ENCODE results near the gene CHGA. TPM values are rescaled to one million over a fixed set of nuclear protein-coding genes. Genes with fewer than 3 reads are reported as not detected.

CHGA gene
- total and polyA plus RNA-seq, 2 donors from 2014 or later, result 0.38 to 6.6 TPM

DNA sequence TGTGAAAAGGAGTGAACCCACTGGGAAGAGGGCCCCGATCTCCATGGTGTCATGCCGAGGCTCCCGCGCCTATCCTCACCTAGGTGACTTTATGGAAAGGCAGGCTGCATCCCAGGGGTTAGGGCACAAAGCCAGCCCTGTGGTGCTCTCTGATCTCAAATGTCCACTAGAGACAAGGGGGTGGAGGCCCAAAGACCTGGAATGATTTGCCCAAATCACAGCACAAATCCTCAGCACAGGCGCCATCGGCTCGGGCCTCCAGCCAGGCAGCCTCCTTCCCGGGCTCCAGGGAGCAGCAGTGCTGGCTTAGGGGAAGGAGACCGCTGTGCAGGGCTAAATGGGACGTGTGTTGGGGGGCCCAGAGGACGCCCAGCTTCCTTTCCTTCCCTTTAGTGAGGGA, 17.6 kb downstream of the CHGA start:
- intact Hi-C loops (cut with DNase I), result no loop called here
- no peak overlapping the region for H3K9ac ChIP-seq (ENCODE audit: low read length in 3 of 3)
- H3K4me1 ChIP-seq (ENCODE audit: control insufficient read depth in 2 of 3, insufficient read depth in 2 of 3, low read depth in 1 of 3, low read length in 3 of 3), result no peaks in the 10 kb centered on the region
- H3K4me3 ChIP-seq (ENCODE audit: low read length in 3 of 3), result no peak overlapping the region
- H3K27me3 ChIP-seq (ENCODE audit: control insufficient read depth, insufficient read depth, low read length), result no peaks in the 10 kb centered on the region
- DNase-seq, result no peak
- no peak for FAIRE-seq
- H3K9me3 ChIP-seq (ENCODE audit: control insufficient read depth in 2 of 3, insufficient read depth in 1 of 3, low read length in 3 of 3), result no peaks in the 10 kb centered on the region
- peaks cover 0 to 11% (median 0%) of the 10 kb centered on the region in 3 donors for H3K36me3 ChIP-seq (ENCODE audit: control insufficient read depth in 2 of 3, insufficient read depth in 3 of 3, low read length in 3 of 3)
- TF ChIP-seq, protein P1, sequence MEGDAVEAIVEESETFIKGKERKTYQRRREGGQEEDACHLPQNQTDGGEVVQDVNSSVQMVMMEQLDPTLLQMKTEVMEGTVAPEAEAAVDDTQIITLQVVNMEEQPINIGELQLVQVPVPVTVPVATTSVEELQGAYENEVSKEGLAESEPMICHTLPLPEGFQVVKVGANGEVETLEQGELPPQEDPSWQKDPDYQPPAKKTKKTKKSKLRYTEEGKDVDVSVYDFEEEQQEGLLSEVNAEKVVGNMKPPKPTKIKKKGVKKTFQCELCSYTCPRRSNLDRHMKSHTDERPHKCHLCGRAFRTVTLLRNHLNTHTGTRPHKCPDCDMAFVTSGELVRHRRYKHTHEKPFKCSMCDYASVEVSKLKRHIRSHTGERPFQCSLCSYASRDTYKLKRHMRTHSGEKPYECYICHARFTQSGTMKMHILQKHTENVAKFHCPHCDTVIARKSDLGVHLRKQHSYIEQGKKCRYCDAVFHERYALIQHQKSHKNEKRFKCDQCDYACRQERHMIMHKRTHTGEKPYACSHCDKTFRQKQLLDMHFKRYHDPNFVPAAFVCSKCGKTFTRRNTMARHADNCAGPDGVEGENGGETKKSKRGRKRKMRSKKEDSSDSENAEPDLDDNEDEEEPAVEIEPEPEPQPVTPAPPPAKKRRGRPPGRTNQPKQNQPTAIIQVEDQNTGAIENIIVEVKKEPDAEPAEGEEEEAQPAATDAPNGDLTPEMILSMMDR (IDR thresholded peaks at IDR 0.05; ENCODE audit: borderline replicate concordance, extremely low read depth, insufficient read depth), result no peak
- H3K27ac ChIP-seq (ENCODE audit: low read depth in 2 of 2, low read length in 2 of 2), result no peak overlapping the region

DNA sequence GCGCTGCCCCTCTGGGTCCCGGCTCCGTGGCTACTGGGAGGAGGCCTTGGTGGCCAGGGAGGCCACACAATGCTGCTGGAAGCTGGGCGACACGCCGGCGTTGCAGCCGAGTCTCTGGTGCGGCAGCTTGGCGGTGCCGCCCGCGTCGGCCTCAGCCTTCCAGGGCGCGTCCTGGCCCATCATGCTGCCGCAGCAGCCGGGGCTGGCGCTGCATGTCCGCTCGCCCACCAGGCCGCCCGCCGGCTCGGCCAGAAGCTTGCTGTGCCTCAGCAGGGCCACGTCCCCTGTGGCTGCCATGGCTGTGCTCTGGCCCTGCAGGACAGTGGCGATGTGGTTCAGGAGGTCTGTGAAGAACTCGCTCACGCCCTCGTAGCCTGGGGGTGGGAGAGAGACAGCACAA, 18.6 kb downstream of the CHGA start:
- FAIRE-seq (no peak), DNase-seq (no peak)
- intact Hi-C loops (cut with DNase I), result no loop called here
- no peak overlapping the region for H3K27ac ChIP-seq (ENCODE audit: low read depth in 2 of 2, low read length in 2 of 2)
- peaks cover 0 to 8% (median 0%) of the 10 kb centered on the region in 3 donors for H3K36me3 ChIP-seq (ENCODE audit: control insufficient read depth in 2 of 3, insufficient read depth in 3 of 3, low read length in 3 of 3)
- H3K9ac ChIP-seq (ENCODE audit: low read length in 3 of 3), result no peak overlapping the region
- peaks cover 0 to 2% (median 0%) of the 10 kb centered on the region in 3 donors for H3K4me1 ChIP-seq (ENCODE audit: control insufficient read depth in 2 of 3, insufficient read depth in 2 of 3, low read depth in 1 of 3, low read length in 3 of 3)
- no peak overlapping the region for H3K4me3 ChIP-seq (ENCODE audit: low read length in 3 of 3)
- H3K27me3 ChIP-seq (ENCODE audit: control insufficient read depth, insufficient read depth, low read length), result no peaks in the 10 kb centered on the region
- TF ChIP-seq, protein P1 (IDR thresholded peaks at IDR 0.05; ENCODE audit: borderline replicate concordance, extremely low read depth, insufficient read depth), result no peak
- no peaks in the 10 kb centered on the region for H3K9me3 ChIP-seq (ENCODE audit: control insufficient read depth in 2 of 3, insufficient read depth in 1 of 3, low read length in 3 of 3)

- FAIRE-seq, result no peak
- Histone ChIP-seq H3K9ac (ENCODE audit: low read length in 3 of 3) (no peak overlapping the region), H3K36me3 (ENCODE audit: control insufficient read depth in 2 of 3, insufficient read depth in 3 of 3, low read length in 3 of 3) (peaks cover 0 to 5% (median 0%) of the 10 kb centered on the region in 3 donors)
Observed at GRCh38 chr14:92942136-92942535, 19.2 kb downstream of the CHGA start.

More at GRCh38 chr14:92942136-92942535, 19.2 kb downstream of the CHGA start:
- Histone ChIP-seq H3K27ac (ENCODE audit: low read depth in 2 of 2, low read length in 2 of 2) (no peak overlapping the region), H3K27me3 (ENCODE audit: control insufficient read depth, insufficient read depth, low read length) (no peaks in the 10 kb centered on the region), H3K4me1 (ENCODE audit: control insufficient read depth in 2 of 3, insufficient read depth in 2 of 3, low read depth in 1 of 3, low read length in 3 of 3) (peaks cover 0 to 4% (median 0%) of the 10 kb centered on the region in 3 donors), H3K9me3 (ENCODE audit: control insufficient read depth in 2 of 3, insufficient read depth in 1 of 3, low read length in 3 of 3) (no peaks in the 10 kb centered on the region), H3K4me3 (ENCODE audit: low read length in 3 of 3) (no peak overlapping the region)
- TF ChIP-seq, protein P1 (IDR thresholded peaks at IDR 0.05; ENCODE audit: borderline replicate concordance, extremely low read depth, insufficient read depth), result no peak
- no peak for DNase-seq
- intact Hi-C loops (cut with DNase I), result no loop called here
